ENCODE results near the gene NFYB. TPM values are rescaled to one million over a fixed set of nuclear protein-coding genes. Genes with fewer than 3 reads are reported as not detected.

NFYB gene
- total RNA-seq, 3 donors from 2014 or later (not counting 1 experiment from before 2014, with no cell fraction given): 13.3 to 17.4 (median 13.6) TPM

DNA sequence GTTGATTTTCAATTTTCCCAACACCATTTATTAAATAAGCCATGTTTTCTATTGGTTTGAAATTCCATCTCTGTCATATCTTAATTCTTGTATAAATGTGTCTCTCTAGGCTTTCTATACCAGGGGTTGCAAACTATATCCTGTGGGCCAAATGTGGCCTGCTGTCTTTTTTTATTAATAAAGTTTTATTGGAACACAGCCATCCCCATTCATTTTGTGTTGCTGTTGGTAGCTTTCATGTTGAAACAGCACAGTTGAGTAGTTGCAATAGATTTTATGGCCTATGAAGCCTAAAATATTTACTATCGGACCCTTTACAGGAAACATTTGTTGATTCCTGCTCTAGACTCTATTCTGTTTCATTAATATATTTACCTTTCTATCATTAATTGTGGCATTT, 64.3 kb downstream of the NFYB start:
- H3K36me3 ChIP-seq (ENCODE audit: control insufficient read depth, insufficient read depth, low read length): peaks cover 26% of the 10 kb centered on the region
- no peak for DNase-seq
- TF ChIP-seq, protein P1, sequence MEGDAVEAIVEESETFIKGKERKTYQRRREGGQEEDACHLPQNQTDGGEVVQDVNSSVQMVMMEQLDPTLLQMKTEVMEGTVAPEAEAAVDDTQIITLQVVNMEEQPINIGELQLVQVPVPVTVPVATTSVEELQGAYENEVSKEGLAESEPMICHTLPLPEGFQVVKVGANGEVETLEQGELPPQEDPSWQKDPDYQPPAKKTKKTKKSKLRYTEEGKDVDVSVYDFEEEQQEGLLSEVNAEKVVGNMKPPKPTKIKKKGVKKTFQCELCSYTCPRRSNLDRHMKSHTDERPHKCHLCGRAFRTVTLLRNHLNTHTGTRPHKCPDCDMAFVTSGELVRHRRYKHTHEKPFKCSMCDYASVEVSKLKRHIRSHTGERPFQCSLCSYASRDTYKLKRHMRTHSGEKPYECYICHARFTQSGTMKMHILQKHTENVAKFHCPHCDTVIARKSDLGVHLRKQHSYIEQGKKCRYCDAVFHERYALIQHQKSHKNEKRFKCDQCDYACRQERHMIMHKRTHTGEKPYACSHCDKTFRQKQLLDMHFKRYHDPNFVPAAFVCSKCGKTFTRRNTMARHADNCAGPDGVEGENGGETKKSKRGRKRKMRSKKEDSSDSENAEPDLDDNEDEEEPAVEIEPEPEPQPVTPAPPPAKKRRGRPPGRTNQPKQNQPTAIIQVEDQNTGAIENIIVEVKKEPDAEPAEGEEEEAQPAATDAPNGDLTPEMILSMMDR (IDR thresholded peaks at IDR 0.05): no peak

DNA sequence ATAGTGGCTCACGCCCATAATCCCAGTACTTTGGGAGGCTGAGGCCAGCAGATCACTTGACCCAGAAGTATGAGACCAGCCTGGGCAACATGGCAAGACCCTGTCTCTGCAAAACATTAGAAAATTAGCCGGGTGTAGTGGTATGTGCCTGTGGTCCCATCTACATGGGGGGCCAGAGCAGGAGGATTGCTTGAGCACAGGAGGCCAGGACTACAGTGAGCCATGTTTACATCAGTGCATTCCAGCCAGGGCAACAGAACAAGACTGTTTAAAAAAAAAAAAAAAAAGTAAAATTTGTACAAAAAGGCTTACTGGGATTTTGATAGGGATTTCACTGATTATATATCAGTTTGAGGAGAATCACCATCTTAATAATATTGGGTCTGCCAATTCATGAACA, 65.9 kb downstream of the NFYB start:
- no peak for DNase-seq
- H3K9me3 ChIP-seq (ENCODE audit: control insufficient read depth, insufficient read depth, low read length): no peaks in the 10 kb centered on the region
- Mint-ChIP-seq H3K27me3 (ENCODE audit: low read depth in 2 of 2) (no peaks in the 10 kb centered on the region), H3K9me3 (no peaks in the 10 kb centered on the region), H3K4me1 (peaks cover 16 to 18% of the 10 kb centered on the region in 2 donors), H3K4me3 (no peak overlapping the region), H3K27ac (no peak overlapping the region), H3K36me3 (peaks cover 8% of the 10 kb centered on the region)
- TF ChIP-seq, protein P1 (IDR thresholded peaks at IDR 0.05): no peak
- intact Hi-C loops (cut with micrococcal nuclease): no loop called here
- H3K27ac ChIP-seq (ENCODE audit: low read length): no peak overlapping the region
- no peaks in the 10 kb centered on the region for H3K27me3 ChIP-seq (ENCODE audit: control insufficient read depth, insufficient read depth, low read length)
- H3K36me3 ChIP-seq (ENCODE audit: control insufficient read depth, insufficient read depth, low read length): peaks cover 28% of the 10 kb centered on the region
- 100% methylated on average over 2 of the region's 2 CpGs for WGBS (ENCODE audit: insufficient coverage)
- H3K4me1 ChIP-seq (ENCODE audit: control insufficient read depth, insufficient read depth, low read length): no peaks in the 10 kb centered on the region
- ATAC-seq: no peak
- no peak overlapping the region for H3K4me3 ChIP-seq (ENCODE audit: low read length)

More for the DNA sequence above, 64.3 kb downstream of the NFYB start:
- Mint-ChIP-seq H3K4me1 (peaks cover 15 to 16% of the 10 kb centered on the region in 2 donors), H3K27me3 (ENCODE audit: low read depth in 2 of 2) (no peaks in the 10 kb centered on the region), H3K4me3 (no peak overlapping the region), H3K9me3 (no peaks in the 10 kb centered on the region), H3K36me3 (peaks cover 8% of the 10 kb centered on the region), H3K27ac (no peak overlapping the region)
- no peaks in the 10 kb centered on the region for H3K4me1 ChIP-seq (ENCODE audit: control insufficient read depth, insufficient read depth, low read length)
- ATAC-seq: no peak
- no peak overlapping the region for H3K27ac ChIP-seq (ENCODE audit: low read length)
- no peaks in the 10 kb centered on the region for H3K9me3 ChIP-seq (ENCODE audit: control insufficient read depth, insufficient read depth, low read length)
- no CpG with 5 or more reads among the region's 1 CpG for WGBS (ENCODE audit: insufficient coverage)
- H3K4me3 ChIP-seq (ENCODE audit: low read length): no peak overlapping the region
- intact Hi-C loops (cut with micrococcal nuclease): no loop called here
- H3K27me3 ChIP-seq (ENCODE audit: control insufficient read depth, insufficient read depth, low read length): no peaks in the 10 kb centered on the region

Other genes with a start within 250 kb of the NFYB start
- gene HSP90B1, start 207.8 kb downstream of the NFYB start, total RNA-seq: 100 to 1,000 TPM; 282 to 390 (median 389) TPM
- 10 to 100 TPM; 28.2 to 28.7 (median 28.7) TPM for gene TDG, start 172.3 kb downstream of the NFYB start, total RNA-seq
- gene GLT8D2, start 88.0 kb downstream of the NFYB start, total RNA-seq: under 1 TPM; 0.19 to 0.48 (median 0.32) TPM
- 10 to 100 TPM; 20.3 to 24.4 (median 23.8) TPM for gene HCFC2, start 73.7 kb downstream of the NFYB start, total RNA-seq
- 10 to 100 TPM; 46.9 to 59.7 (median 47.3) TPM for gene TXNRD1, start 77.6 kb upstream of the NFYB start, total RNA-seq
- gene EID3, start 165.5 kb upstream of the NFYB start, total RNA-seq: 10 to 100 TPM; 10.4 to 13.0 (median 12.7) TPM

Measured in natural killer cell (primary cell).